SHP77 treated with DMSO at 0.1 percent for 48 hours (cell line): Measurements from ENCODE around the gene HSPA1L.
"Not testable (repeated sequence)": the region's sequence is repeated elsewhere in the genome, so short reads cannot be mapped to it uniquely, and the experiment has no call there.

Experiments
- DNase-seq: peaks from one replicate; lab custom pipeline; 2025; lab: John Stamatoyannopoulos, UW

The HSPA1L gene

GRCh38 chr6:31815025-31815838 is at the start of gene HSPA1L, which contains the start of gene HSPA1A:
Gene HSPA1L, minus strand, starts transcription at chr6:31815283. Its CDS starts 3,311 bp downstream, at chr6:31811972.
Gene HSPA1A, plus strand, starts transcription at chr6:31815543. Its CDS starts 214 bp downstream, at chr6:31815757.
- peak; percentile 95 for DNase-seq

GRCh38 chr6:31864818-31865204 is 49.7 kb upstream of the HSPA1L start:
- no peak for DNase-seq

GRCh38 chr6:31864123-31864562 is 49.1 kb upstream of the HSPA1L start:
- DNase-seq = not testable (repeated sequence)

GRCh38 chr6:31862344-31863235 is 47.5 kb upstream of the HSPA1L start, which contains the start of gene NEU1:
Gene NEU1, minus strand, starts transcription at chr6:31862821. Its CDS starts 45 bp downstream, at chr6:31862776.
- peak; percentile 98 for DNase-seq

- DNase-seq = no peak
Measured at GRCh38 chr6:31861919-31862343, 46.8 kb upstream of the HSPA1L start.

- no peak for DNase-seq
Measured at GRCh38 chr6:31861150-31861549, 46.1 kb upstream of the HSPA1L start.

GRCh38 chr6:31860349-31860748 is 45.3 kb upstream of the HSPA1L start:
- no peak for DNase-seq

GRCh38 chr6:31859923-31860322 is 44.8 kb upstream of the HSPA1L start:
- no peak for DNase-seq

GRCh38 chr6:31858707-31859106 is 43.6 kb upstream of the HSPA1L start:
- no peak for DNase-seq

- DNase-seq = not testable (repeated sequence)
Measured at GRCh38 chr6:31857774-31858173, 42.7 kb upstream of the HSPA1L start.

- DNase-seq = not testable (repeated sequence)
Measured at GRCh38 chr6:31851980-31852718, 37.1 kb upstream of the HSPA1L start.

GRCh38 chr6:31851485-31851832 is 36.4 kb upstream of the HSPA1L start:
- DNase-seq = no peak

GRCh38 chr6:31850765-31851484 is 35.8 kb upstream of the HSPA1L start:
- DNase-seq = no peak

- no peak for DNase-seq
Measured at GRCh38 chr6:31847276-31847978, 32.3 kb upstream of the HSPA1L start.

GRCh38 chr6:31844507-31844906 is 29.4 kb upstream of the HSPA1L start:
- DNase-seq = no peak

- no peak for DNase-seq
Measured at GRCh38 chr6:31842053-31842452, 27.0 kb upstream of the HSPA1L start.

GRCh38 chr6:31839779-31840126 is 24.7 kb upstream of the HSPA1L start:
- DNase-seq = not testable (repeated sequence)

GRCh38 chr6:31838968-31839367 is 23.9 kb upstream of the HSPA1L start:
- no peak for DNase-seq

- DNase-seq = not testable (repeated sequence)
Measured at GRCh38 chr6:31838114-31838553, 23.1 kb upstream of the HSPA1L start.

- DNase-seq = no peak
Measured at GRCh38 chr6:31837369-31838113, 22.5 kb upstream of the HSPA1L start.
